IMR-90 (cell line): ENCODE measurements around the gene ZNF791. TPM values are rescaled to one million over a fixed set of nuclear protein-coding genes. Genes with fewer than 3 reads are reported as not detected.

Experiments
- ATAC-seq: fragments of 200-7000 bp; cut with Tn5 transposase; 2 replicates; pipeline ENCODE4 v1.9.1; 2020; ENCODE audit warnings: low read depth, mild to moderate bottlenecking, moderate library complexity
- BruUV-seq: library from RNA; stranded (reverse); fragments of 400-500 nt; replicated peaks from 2 replicates; lab custom pipeline; 2021; lab: Mats Ljungman, UMichigan
- CTCF ChIA-PET: fragments of 300-600 bp; formaldehyde crosslinking; extraction: SDS; loops from one replicate; lab custom pipeline; 2021; ENCODE audit warnings: antibody characterized with exemption; lab: Yijun Ruan, JAX
- POLR2A ChIA-PET: fragments of 300-600 bp; sonication (Branson Sonifier 250); formaldehyde crosslinking; loops from one replicate; lab custom pipeline; 2022; ENCODE audit warnings: antibody characterized with exemption; ENCODE audit not compliant: unreplicated experiment; lab: Charles Lee
- DNase-seq: peaks from one replicate; pipeline ENCODE4 v3.0.0; 2013
- H2AFZ ChIP-seq: replicated peaks from 2 replicates; pipeline ENCODE3; 2013; ENCODE audit warnings: low read length, mild to moderate bottlenecking; ENCODE audit not compliant: poor library complexity
- H2AK5ac ChIP-seq: 2 replicates; pipeline ENCODE4 v1.6.1; 2013; ENCODE audit warnings: low read depth, low read length, inconsistent platforms
- H2AK9ac ChIP-seq: replicated peaks from 2 replicates; pipeline ENCODE3; 2013; ENCODE audit warnings: mild to moderate bottlenecking, low read depth, low read length, moderate library complexity; ENCODE audit not compliant: poor library complexity
- H2BK120ac ChIP-seq: 2 replicates; pipeline ENCODE4 v1.6.1; 2013; ENCODE audit warnings: low read depth, low read length, inconsistent platforms
- H2BK15ac ChIP-seq: 3 replicates; pipeline ENCODE4 v1.6.1; 2013; ENCODE audit warnings: low read depth, low read length, inconsistent platforms
- H2BK20ac ChIP-seq: 2 replicates; pipeline ENCODE4 v1.6.1; 2013; ENCODE audit warnings: low read depth, mild to moderate bottlenecking, inconsistent platforms, low read length, moderate library complexity
- H2BK5ac ChIP-seq: 2 replicates; pipeline ENCODE4 v1.6.1; 2013; ENCODE audit warnings: mild to moderate bottlenecking, low read depth, low read length, inconsistent platforms; ENCODE audit not compliant: poor library complexity, severe bottlenecking
- H3K14ac ChIP-seq: replicated peaks from 2 replicates; pipeline ENCODE4 v1.6.1; 2013; ENCODE audit warnings: low read depth, low read length, inconsistent platforms
- H3K18ac ChIP-seq: 2 replicates; pipeline ENCODE4 v1.6.1; 2013; ENCODE audit warnings: low read depth, low read length, control low read depth
- H3K23ac ChIP-seq: 2 replicates; pipeline ENCODE4 v1.6.1; 2013; ENCODE audit warnings: low read depth, low read length, inconsistent platforms
- H3K27ac ChIP-seq: 2 replicates; pipeline ENCODE4 v1.5.1; 2013; ENCODE audit warnings: mild to moderate bottlenecking, control low read depth, low read length; ENCODE audit not compliant: insufficient read depth
- H3K27me3 ChIP-seq: 2 replicates; pipeline ENCODE4 v1.6.1; 2013; ENCODE audit warnings: low read length; ENCODE audit not compliant: control insufficient read depth, insufficient read depth
- H3K36me3 ChIP-seq: 2 replicates; pipeline ENCODE4 v1.6.1; 2013; ENCODE audit warnings: low read length, mixed read lengths; ENCODE audit not compliant: control insufficient read depth, insufficient read depth
- H3K4ac ChIP-seq: 2 replicates; pipeline ENCODE4 v1.6.1; 2013; ENCODE audit warnings: low read depth, low read length, inconsistent platforms
- H3K4me1 ChIP-seq: 2 replicates; pipeline ENCODE4 v1.6.1; 2013; ENCODE audit warnings: low read length, mixed read lengths; ENCODE audit not compliant: control insufficient read depth, insufficient read depth
- H3K4me2 ChIP-seq: 2 replicates; pipeline ENCODE4 v1.6.1; 2013; ENCODE audit warnings: low read depth, mild to moderate bottlenecking, control low read depth, low read length, moderate library complexity
- H3K4me3 ChIP-seq: 2 replicates; pipeline ENCODE4 v1.5.1; 2013; ENCODE audit warnings: low read depth, mild to moderate bottlenecking, control low read depth, low read length, moderate library complexity; ENCODE audit not compliant: insufficient read depth
- H3K56ac ChIP-seq: 2 replicates; pipeline ENCODE4 v1.6.1; 2013; ENCODE audit warnings: low read length, inconsistent platforms; ENCODE audit not compliant: insufficient read depth; ENCODE audit errors: extremely low read depth
- H3K79me1 ChIP-seq, 2 experiments: 2 replicates each; pipeline ENCODE4 v1.6.1; 2013; ENCODE audit warnings: low read length in 2 of 2, inconsistent platforms in 1 of 2, low read depth in 1 of 2
- H3K9ac ChIP-seq: 2 replicates; pipeline ENCODE4 v1.6.1; 2013; ENCODE audit warnings: low read depth, low read length, control low read depth
- H3K9me1 ChIP-seq: 2 replicates; pipeline ENCODE4 v1.6.1; 2013; ENCODE audit warnings: low read length, inconsistent platforms; ENCODE audit not compliant: insufficient read depth
- H3K9me3 ChIP-seq: 2 replicates; pipeline ENCODE4 v1.6.1; 2013; ENCODE audit warnings: low read length; ENCODE audit not compliant: control insufficient read depth, insufficient read depth
- H4K20me1 ChIP-seq: 2 replicates; pipeline ENCODE4 v1.6.1; 2013; ENCODE audit warnings: low read length, inconsistent platforms; ENCODE audit not compliant: insufficient read depth
- H4K5ac ChIP-seq: 2 replicates; pipeline ENCODE4 v1.6.1; 2013; ENCODE audit warnings: mild to moderate bottlenecking, low read depth, low read length, control low read depth
- H4K8ac ChIP-seq, 2 experiments: 2 replicates each; pipeline ENCODE4 v1.6.1; 2013; ENCODE audit warnings: low read depth in 2 of 2, low read length in 2 of 2, control low read depth in 1 of 2, inconsistent platforms in 1 of 2
- H4K91ac ChIP-seq: 2 replicates; pipeline ENCODE4 v1.6.1; 2013; ENCODE audit warnings: low read depth, low read length, inconsistent platforms; ENCODE audit not compliant: insufficient read depth
- SMC3 ChIP-seq: fragments of 150-350 bp; IDR thresholded peaks from 2 replicates; pipeline ENCODE4 v1.6.1; 2016; ENCODE audit warnings: low read depth, mild to moderate bottlenecking, antibody characterized with exemption, low read length, moderate library complexity
- WGBS, 2 experiments: methylation state at CpG; one replicate each; pipeline versions ENCODE4 v1.1.5 to v1.1.7; 2013; ENCODE audit warnings: missing lambda C conversion rate in 2 of 2; ENCODE audit not compliant: insufficient read length in 1 of 2; ENCODE audit errors: extremely low coverage in 2 of 2; 5-methylcytosine and 5-hydroxymethylcytosine counted together
- dilution Hi-C: fragments of 300-500 bp; cut with HindIII; formaldehyde crosslinking; loops from one replicate; pipeline ENCODE4 v1.14.3; 2018; ENCODE audit warnings: low sequenced_read_pairs; ENCODE audit not compliant: unreplicated experiment
- in situ Hi-C: fragments of 300-500 bp; cut with MboI; formaldehyde crosslinking; loops from 3 replicates; pipeline ENCODE4 v1.14.3; 2019; ENCODE audit warnings: low sequenced_read_pairs, inconsistent platforms, mixed read lengths
- intact Hi-C: fragments of 100-400 bp; cut with micrococcal nuclease; formaldehyde crosslinking; loops from 2 replicates; pipeline ENCODE4 v1.10.0; 2022
- polyA plus RNA-seq, 3 experiments: library from polyadenylated mRNA; depleted of rRNA; stranded (reverse); fragments of >200 nt; gene quantifications; 2 replicates each; pipeline ENCODE4 v1.2.3, GENCODE V29; 2012; ENCODE audit warnings: low replicate concordance in 1 of 3
- total RNA-seq: library from RNA; depleted of rRNA; stranded (reverse); fragments of >200 nt; gene quantifications from 2 replicates; pipeline ENCODE4 v1.2.3, GENCODE V29; 2012

The ZNF791 gene
- total and polyA plus RNA-seq, 2 of the 4 experiments (the other 2 are of a cell fraction) = 7.1 to 15.8 TPM

GRCh38 chr19:12665671-12666264 lies 55.0 kb downstream of the ZNF791 start:
- DNase-seq (peak; percentile 10), ATAC-seq (no peak)

More at GRCh38 chr19:12665671-12666264, 55.0 kb downstream of the ZNF791 start:
- peak overlapping the region; percentile 93 for H2AFZ ChIP-seq
- H2BK20ac ChIP-seq = no peak overlapping the region
- 76% methylated on average over 5 of the region's 12 CpGs; no CpG with 5 or more reads in 1 of the 2 experiments for WGBS, 2 experiments
- H3K4me3 ChIP-seq = peak overlapping the region; percentile 85
- H3K23ac ChIP-seq = 0 out of 2 replicates have a peak overlapping the region, but pooled peaks have one; percentile 36
- H3K4me2 ChIP-seq = peak overlapping the region; percentile 88
- no peak for TF ChIP-seq SMC3
- BruUV-seq = no TSS peak
- CTCF ChIA-PET = no interaction called here
- peak overlapping the region; percentile 14 for H4K5ac ChIP-seq
- in situ Hi-C loops (no loop called here), intact Hi-C loops (no loop called here), dilution Hi-C loops (no loop called here)
- 0 out of 2 replicates have a peak, but pooled peaks cover 13% of the 10 kb centered on the region for H3K9me1 ChIP-seq
- H2BK5ac ChIP-seq = peak overlapping the region; percentile 18
- POLR2A ChIA-PET = no interaction called here
- peak overlapping the region; percentile 87; a peak in 3 of 4 replicates for H4K8ac ChIP-seq
- no peaks in the 10 kb centered on the region for H3K27me3 ChIP-seq
- 0 out of 2 replicates have a peak overlapping the region, but pooled peaks have one; percentile 2 for H2BK120ac ChIP-seq
- no peaks in the 10 kb centered on the region for H3K9me3 ChIP-seq
- H4K91ac ChIP-seq = no peak overlapping the region
- peak overlapping the region; percentile 97 for H2AK9ac ChIP-seq
- H3K4ac ChIP-seq = peak overlapping the region; percentile 47; the same call in 1 of the 2 replicates
- H3K18ac ChIP-seq = no peak overlapping the region
- H3K9ac ChIP-seq = peak overlapping the region; percentile 66
- H3K56ac ChIP-seq = no peak overlapping the region
- 0 out of 2 replicates have a peak overlapping the region, but pooled peaks have one; percentile 63 for H2AK5ac ChIP-seq
- H3K4me1 ChIP-seq = peaks cover 15% of the 10 kb centered on the region
- H3K36me3 ChIP-seq = peaks cover 23% of the 10 kb centered on the region
- peak overlapping the region; percentile 96 for H3K14ac ChIP-seq
- no peaks in the 10 kb centered on the region for H4K20me1 ChIP-seq
- no peak overlapping the region for H2BK15ac ChIP-seq
- peaks cover 38 to 61% of the 10 kb centered on the region in 2 experiments for H3K79me1 ChIP-seq
- H3K27ac ChIP-seq = no peak overlapping the region; the same call in 1 of the 2 replicates
